Nephron (organoid): Measurements from ENCODE around the gene AGBL3.
"Not testable (repeated sequence)": the region's sequence is repeated elsewhere in the genome, so short reads cannot be mapped to it uniquely, and the experiment has no call there.

ENCODE experiments used
- H3K27ac Mint-ChIP-seq, 3 experiments: 2 replicates each; pipeline ENCODE4 v1.8.0; 2020; ENCODE audit warnings: mixed read lengths in 3 of 3, mild to moderate bottlenecking in 2 of 3, moderate library complexity in 1 of 3
- H3K27me3 Mint-ChIP-seq: 2 replicates; pipeline ENCODE4 v1.8.0; 2021; ENCODE audit warnings: low read depth, mild to moderate bottlenecking, moderate library complexity, mixed read lengths
- H3K36me3 Mint-ChIP-seq: 2 replicates; pipeline ENCODE4 v1.8.0; 2020; ENCODE audit warnings: low read depth, mixed read lengths
- H3K4me1 Mint-ChIP-seq: 2 replicates; pipeline ENCODE4 v1.8.0; 2020; ENCODE audit warnings: mixed read lengths
- H3K4me3 Mint-ChIP-seq, 3 experiments: 2 replicates each; pipeline ENCODE4 v1.8.0; 2020; ENCODE audit warnings: mild to moderate bottlenecking in 3 of 3, mixed read lengths in 3 of 3, moderate library complexity in 2 of 3
- H3K9me3 Mint-ChIP-seq: 2 replicates; pipeline ENCODE4 v1.8.0; 2020; ENCODE audit warnings: mixed read lengths
- TF ChIP-seq, protein P1 (sequence below), 3 experiments: fragments of 200-600 bp; sonication (generic); IDR thresholded peaks; one replicate each; pipeline ENCODE4 v1.5.0; 2021; ENCODE audit warnings: antibody characterized with exemption in 3 of 3; ENCODE audit not compliant: unreplicated experiment in 3 of 3

AGBL3 gene

DNA sequence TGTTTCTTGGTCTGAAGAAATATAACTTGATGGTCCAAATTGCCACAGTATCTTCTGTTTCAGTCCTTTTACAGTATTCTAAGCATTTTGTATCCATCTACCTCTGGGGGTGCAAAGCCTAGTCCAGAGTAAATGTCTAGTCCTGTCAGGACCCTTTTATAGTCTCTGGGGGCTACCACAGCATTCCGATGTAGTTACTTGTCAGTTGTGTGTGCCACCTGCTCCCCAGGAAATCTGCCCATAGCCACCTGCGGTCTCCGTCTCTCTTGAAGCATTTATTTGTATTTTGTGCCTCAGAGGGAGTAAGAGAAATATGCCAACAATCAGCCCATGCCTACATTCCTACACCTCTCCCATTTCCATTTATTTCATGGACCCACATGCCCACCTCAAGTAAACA, 12.8 kb downstream of the AGBL3 start:
- Mint-ChIP-seq H3K27me3 (no peaks in the 10 kb centered on the region), H3K9me3 (peaks cover 11% of the 10 kb centered on the region), H3K36me3 (peaks cover 52% of the 10 kb centered on the region), H3K27ac (no peak overlapping the region), H3K4me3 (no peak overlapping the region), H3K4me1 (peaks cover 29% of the 10 kb centered on the region)
- TF ChIP-seq, protein P1, sequence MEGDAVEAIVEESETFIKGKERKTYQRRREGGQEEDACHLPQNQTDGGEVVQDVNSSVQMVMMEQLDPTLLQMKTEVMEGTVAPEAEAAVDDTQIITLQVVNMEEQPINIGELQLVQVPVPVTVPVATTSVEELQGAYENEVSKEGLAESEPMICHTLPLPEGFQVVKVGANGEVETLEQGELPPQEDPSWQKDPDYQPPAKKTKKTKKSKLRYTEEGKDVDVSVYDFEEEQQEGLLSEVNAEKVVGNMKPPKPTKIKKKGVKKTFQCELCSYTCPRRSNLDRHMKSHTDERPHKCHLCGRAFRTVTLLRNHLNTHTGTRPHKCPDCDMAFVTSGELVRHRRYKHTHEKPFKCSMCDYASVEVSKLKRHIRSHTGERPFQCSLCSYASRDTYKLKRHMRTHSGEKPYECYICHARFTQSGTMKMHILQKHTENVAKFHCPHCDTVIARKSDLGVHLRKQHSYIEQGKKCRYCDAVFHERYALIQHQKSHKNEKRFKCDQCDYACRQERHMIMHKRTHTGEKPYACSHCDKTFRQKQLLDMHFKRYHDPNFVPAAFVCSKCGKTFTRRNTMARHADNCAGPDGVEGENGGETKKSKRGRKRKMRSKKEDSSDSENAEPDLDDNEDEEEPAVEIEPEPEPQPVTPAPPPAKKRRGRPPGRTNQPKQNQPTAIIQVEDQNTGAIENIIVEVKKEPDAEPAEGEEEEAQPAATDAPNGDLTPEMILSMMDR (IDR thresholded peaks at IDR 0.05; ENCODE audit: unreplicated experiment in 3 of 3) = no peak

DNA sequence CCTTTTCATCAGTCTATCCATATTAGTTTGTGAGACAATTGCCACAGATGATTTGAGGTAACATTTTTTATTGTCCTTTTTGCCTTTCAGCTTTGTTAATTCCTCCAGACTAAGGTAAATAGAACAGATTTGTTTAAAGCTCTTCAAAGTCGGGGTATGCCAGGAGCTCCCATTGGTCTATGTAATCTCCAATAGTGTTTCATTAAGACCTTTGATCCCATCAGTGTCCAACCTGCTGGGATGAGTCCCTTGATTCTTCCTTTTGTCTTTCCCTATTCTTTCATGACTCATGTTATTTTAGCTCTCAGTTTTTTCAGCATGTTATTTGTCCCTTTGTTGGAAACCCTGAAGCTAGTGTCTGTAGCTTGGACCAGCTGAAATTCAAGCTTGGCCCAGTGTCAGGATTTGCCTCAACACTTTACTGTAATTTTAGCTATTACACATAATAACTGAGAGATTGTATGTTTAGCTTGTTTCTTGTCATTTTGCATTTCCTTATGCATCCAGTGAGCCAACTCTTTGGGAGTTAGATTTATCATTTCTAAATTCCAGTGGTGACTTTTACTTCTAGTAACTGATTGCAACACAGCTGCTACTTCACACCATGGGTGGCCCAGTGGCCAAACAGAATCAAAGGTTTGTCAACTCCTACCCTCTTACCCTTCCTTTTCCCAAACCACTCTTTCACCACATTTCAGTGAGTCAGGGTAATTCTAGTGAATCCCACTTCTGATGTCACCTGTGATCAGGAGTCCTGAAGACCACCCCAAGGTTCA, 15.3 kb downstream of the AGBL3 start:
- TF ChIP-seq, protein P1 (IDR thresholded peaks at IDR 0.05; ENCODE audit: unreplicated experiment in 3 of 3) = no peak
- H3K9me3 Mint-ChIP-seq = peaks cover 12% of the 10 kb centered on the region
- no peak overlapping the region for H3K27ac Mint-ChIP-seq
- H3K27me3 Mint-ChIP-seq = no peaks in the 10 kb centered on the region
- H3K4me3 Mint-ChIP-seq = no peak overlapping the region
- peaks cover 38% of the 10 kb centered on the region for H3K36me3 Mint-ChIP-seq
- peaks cover 5% of the 10 kb centered on the region for H3K4me1 Mint-ChIP-seq

DNA sequence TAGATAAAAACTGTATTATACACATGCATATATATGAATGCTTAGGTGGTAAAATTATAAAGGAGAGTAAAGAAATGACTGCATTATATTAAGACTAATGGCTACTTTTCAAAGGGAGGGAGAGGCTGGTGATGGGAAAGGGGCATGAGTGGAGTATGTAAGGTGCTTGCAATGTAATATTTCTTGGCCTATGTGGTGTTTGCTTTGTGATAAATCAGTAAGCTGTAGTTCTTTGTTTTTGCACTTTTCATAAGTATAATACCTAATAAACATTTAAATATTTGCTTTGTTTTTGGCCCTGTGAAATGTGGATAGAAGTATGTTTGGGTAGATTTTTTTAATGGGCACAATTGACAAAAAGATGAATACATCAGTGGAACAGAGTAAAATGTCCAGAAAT, 25.9 kb downstream of the AGBL3 start:
- Mint-ChIP-seq H3K4me3 (no peak overlapping the region), H3K27ac (no peak overlapping the region), H3K27me3 (no peaks in the 10 kb centered on the region), H3K36me3 (no peaks in the 10 kb centered on the region), H3K9me3 (peaks cover 5% of the 10 kb centered on the region), H3K4me1 (no peaks in the 10 kb centered on the region)
- TF ChIP-seq, protein P1 (IDR thresholded peaks at IDR 0.05; ENCODE audit: unreplicated experiment in 3 of 3) = no peak

DNA sequence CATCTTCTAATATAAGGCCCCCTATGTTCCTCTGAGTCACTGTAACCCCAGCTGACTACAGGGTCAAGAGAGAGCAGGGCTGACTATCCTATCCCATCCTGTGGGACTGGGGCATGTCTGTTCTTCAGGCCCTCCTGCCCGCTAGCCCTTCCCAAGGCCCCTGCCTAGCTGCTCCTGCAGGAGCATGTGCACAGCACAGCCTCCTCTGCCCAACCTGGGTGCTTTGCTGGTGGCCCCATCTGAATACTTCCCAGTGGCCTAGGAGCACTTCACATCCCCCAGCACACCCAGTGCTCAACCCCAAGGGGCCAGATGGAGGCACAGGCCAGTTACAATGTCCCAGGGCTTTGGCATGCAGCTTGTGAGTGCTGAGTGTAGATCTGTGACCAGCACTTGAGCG, 37.3 kb downstream of the AGBL3 start:
- Mint-ChIP-seq H3K9me3 (peaks cover 30% of the 10 kb centered on the region), H3K4me1 (no peaks in the 10 kb centered on the region), H3K27me3 (no peaks in the 10 kb centered on the region), H3K36me3 (no peaks in the 10 kb centered on the region), H3K4me3 (no peak overlapping the region), H3K27ac (no peak overlapping the region)
- TF ChIP-seq, protein P1 (IDR thresholded peaks at IDR 0.05; ENCODE audit: unreplicated experiment in 3 of 3) = no peak

DNA sequence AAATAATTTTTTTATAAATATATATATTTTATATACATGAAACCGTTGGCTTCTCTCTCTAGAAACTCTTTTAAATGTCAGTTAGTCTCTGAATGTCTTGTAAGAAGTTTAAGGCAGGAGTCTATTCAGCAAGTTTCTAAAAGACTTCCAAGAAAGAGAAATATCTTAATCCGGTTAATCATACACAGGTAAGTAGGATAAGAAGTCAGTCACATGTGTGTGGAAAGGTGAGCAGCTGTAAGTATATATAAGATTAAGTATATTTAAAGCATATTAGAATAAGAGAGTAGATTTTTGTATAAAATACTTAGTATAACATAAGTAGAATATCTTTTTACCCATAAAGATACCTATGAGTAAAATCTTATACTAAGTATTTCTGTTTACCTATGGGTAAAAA, 48.9 kb downstream of the AGBL3 start:
- H3K27ac Mint-ChIP-seq = no peak overlapping the region
- H3K9me3 Mint-ChIP-seq = no peaks in the 10 kb centered on the region
- H3K36me3 Mint-ChIP-seq = no peaks in the 10 kb centered on the region
- TF ChIP-seq, protein P1 (IDR thresholded peaks at IDR 0.05; ENCODE audit: unreplicated experiment in 3 of 3) = no peak
- H3K27me3 Mint-ChIP-seq = no peaks in the 10 kb centered on the region
- H3K4me1 Mint-ChIP-seq = no peaks in the 10 kb centered on the region
- H3K4me3 Mint-ChIP-seq = no peak overlapping the region

DNA sequence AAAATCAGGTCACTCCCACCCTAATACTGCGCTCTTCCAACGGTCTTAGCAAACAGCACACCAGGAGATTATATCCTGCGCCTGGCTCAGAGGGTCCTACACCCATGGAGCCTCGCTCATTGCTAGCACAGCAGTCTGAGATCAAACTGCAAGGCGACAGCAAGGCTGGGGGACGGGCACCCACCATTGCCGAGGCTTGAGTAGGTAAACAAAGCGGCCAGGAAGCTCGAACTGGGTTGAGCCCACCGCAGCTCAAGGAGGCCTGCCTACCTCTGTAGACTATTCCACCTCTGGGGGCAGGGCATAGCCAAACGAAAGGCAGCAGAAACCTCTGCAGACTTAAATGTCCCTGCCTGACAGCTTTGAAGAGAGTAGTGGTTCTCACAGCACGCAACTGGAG, 80.7 kb downstream of the AGBL3 start:
- H3K27me3 Mint-ChIP-seq, H3K27ac Mint-ChIP-seq, H3K4me1 Mint-ChIP-seq, H3K4me3 Mint-ChIP-seq: not testable (repeated sequence)
- H3K36me3 Mint-ChIP-seq = peaks cover 11% of the 10 kb centered on the region
- peaks cover 45% of the 10 kb centered on the region for H3K9me3 Mint-ChIP-seq
